ENCODE results near the gene BTG2. TPM values are rescaled to one million over a fixed set of nuclear protein-coding genes. Genes with fewer than 3 reads are reported as not detected.

The BTG2 gene
- total RNA-seq, 2 donors from 2014 or later, result 64.7 to 153 TPM

GRCh38 chr1:203274603-203275381 lies 30.5 kb upstream of the BTG2 start:
- intact Hi-C loops (cut with DNase I), result loop anchor here (5.0 to 10.0 kb wide), 4 partner anchors 33 to 200 kb away; partner anchors contain the start of genes BTG2 (in 1 of the 2) and PRELP (in 1 of the 2)
- peak; percentile 90 for DNase-seq (ENCODE audit: low spot score)

DNA sequence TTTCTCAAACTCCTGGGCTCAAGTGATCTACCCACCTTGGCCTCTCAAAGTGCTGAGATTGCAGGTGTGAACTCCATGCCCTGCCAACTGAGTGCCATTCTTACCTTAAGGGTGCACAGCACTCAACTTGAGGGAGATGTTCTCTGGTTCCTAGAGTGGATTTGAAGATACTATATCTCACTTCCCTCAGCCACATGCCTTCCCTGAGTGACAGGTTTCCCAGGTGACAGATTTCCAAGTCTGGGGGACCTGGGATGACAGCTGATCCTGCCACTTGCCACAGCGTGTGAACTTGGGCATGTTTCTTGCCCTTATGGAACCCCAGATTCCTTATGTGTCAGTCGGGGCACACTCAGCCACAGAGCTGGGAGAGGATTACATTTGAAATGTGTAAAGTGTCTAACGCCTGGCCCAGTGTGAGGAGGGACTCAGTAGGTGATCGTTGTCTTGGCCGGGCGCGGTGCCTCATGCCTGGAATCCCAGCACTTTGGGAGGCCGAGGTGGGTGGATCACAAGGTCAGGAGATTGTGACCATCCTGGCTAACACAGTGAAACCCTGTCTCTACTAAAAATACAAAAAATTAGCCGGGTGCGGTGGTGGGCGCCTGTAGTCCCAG lies 29.6 kb upstream of the BTG2 start:
- intact Hi-C loops (cut with DNase I), result loop anchor here (10.0 kb wide), 2 partner anchors 169 to 199 kb away; partner anchors contain the start of gene PRELP (in 1 of the 2)
- peak; percentile 69 for DNase-seq (ENCODE audit: low spot score)

DNA sequence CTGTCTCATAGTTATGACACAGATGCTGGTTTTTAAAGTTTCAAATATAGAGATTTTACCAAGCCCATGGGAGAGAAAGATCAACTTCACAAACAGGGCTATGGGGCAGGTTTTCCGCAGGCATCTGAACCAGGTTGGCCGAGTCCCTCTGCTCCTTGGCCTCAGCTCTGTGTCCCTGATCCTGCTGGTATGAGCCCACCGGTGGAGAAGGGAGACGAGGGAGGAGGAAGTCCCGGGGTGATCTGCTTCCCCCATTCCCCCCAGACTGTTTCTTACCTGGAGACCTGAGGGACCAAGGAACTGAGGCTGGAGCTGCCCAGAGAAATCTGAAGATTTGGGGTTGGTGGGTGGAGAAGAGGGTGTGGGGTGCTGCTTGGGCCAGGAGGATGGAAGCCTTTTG lies 28.9 kb upstream of the BTG2 start:
- intact Hi-C loops (cut with DNase I), result loop anchor here (10.0 kb wide), 2 partner anchors 168 to 198 kb away; partner anchors contain the start of gene PRELP (in 1 of the 2)
- no peak for DNase-seq (ENCODE audit: low spot score)

- DNase-seq (ENCODE audit: low spot score), result peak; percentile 83
- intact Hi-C loops (cut with DNase I), result loop anchor here (10.0 kb wide), 2 partner anchors 168 to 198 kb away; partner anchors contain the start of gene PRELP (in 1 of the 2)
Measured at GRCh38 chr1:203276916-203277545, 28.3 kb upstream of the BTG2 start.

DNA sequence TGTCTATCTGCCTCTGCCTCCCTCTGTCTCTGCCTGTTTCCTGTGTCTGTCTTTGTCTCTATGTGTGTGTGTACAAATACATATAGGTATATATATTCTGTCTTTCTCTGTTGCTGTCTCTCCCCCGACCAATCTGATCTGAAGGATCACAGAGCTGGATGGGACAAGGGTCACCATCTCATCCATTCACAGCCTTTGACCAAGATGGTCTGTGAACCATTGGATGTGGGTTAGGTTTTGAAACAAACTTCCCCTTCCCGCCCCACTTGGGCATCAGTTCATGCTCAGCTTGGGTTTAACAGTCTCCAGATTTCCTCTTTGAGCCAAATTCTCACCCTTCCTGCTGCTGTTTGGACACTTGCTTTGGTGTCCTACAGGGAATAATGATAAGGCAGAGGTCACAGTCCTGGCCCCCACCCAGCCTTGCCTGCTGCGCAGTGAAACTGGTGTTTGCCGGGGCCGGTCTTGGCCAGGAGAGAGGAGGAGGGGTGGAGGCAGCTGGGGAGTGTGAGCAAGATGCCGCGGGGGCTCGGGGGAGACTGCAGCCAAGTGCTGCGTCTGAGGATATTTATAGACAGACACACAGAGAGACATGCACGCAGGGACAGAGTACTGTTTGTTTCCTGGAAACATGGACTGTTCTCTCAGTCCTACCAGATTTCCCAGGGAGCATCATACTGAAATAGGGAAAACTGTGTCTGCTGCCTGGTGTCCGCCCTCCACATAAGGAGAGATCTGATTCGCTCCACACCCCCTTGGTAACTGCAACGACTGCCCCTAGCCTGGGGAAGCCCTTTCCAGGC lies 27.0 kb upstream of the BTG2 start:
- peak; percentile 99 for DNase-seq (ENCODE audit: low spot score)
- intact Hi-C loops (cut with DNase I), result loop anchor here (10.0 kb wide), 2 partner anchors 167 to 197 kb away; partner anchors contain the start of gene PRELP (in 1 of the 2)

GRCh38 chr1:203278885-203279406 lies 26.4 kb upstream of the BTG2 start:
- intact Hi-C loops (cut with DNase I), result loop anchor here (10.0 kb wide), 2 partner anchors 166 to 196 kb away; partner anchors contain the start of gene PRELP (in 1 of the 2)
- no peak for DNase-seq (ENCODE audit: low spot score)

DNA sequence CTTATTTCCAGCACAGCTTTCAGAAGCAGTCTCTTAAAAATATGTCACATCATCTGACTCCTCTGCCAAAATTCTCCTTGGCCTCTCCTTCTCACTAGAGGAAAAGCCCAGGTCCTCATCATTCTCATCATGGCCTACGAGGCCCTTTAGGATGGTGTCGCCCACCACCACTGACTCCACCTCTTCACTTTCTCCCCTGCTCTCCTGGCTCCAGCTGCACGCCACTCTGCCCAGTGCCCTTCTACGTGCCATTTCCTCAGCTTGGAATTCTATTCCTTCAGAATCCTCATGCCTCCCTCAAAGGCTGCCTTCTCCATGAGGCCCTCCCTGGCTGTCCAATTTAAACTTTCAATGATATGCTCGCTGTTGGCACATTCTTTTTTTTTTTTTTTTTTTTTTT lies 25.3 kb upstream of the BTG2 start:
- peak; percentile 15 for DNase-seq (ENCODE audit: low spot score)
- intact Hi-C loops (cut with DNase I), result no loop called here

DNA sequence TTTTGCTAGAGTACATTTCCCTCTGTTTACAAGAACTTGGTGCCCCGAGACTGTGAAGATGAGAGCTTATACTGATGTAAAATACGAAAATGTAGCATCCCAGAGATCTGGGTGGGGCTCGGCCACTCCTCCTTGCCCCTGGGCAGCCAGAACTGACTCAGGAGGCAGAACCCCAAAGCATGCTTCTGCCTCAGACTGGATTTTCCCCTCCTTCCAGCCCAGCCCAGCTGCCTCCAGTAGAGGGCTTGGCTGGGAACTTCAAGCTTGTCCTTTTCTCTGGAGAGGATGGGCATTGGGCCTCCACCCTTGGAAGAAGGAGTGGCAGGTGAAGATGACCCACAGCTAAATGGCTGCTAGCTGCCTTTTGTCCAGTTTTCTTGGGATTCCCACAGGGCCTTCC lies 24.3 kb upstream of the BTG2 start:
- DNase-seq (ENCODE audit: low spot score), result peak; percentile 64
- intact Hi-C loops (cut with DNase I), result no loop called here

GRCh38 chr1:203281851-203282661 lies 23.3 kb upstream of the BTG2 start:
- intact Hi-C loops (cut with DNase I), result no loop called here
- DNase-seq (ENCODE audit: low spot score), result peak; percentile 56

DNA sequence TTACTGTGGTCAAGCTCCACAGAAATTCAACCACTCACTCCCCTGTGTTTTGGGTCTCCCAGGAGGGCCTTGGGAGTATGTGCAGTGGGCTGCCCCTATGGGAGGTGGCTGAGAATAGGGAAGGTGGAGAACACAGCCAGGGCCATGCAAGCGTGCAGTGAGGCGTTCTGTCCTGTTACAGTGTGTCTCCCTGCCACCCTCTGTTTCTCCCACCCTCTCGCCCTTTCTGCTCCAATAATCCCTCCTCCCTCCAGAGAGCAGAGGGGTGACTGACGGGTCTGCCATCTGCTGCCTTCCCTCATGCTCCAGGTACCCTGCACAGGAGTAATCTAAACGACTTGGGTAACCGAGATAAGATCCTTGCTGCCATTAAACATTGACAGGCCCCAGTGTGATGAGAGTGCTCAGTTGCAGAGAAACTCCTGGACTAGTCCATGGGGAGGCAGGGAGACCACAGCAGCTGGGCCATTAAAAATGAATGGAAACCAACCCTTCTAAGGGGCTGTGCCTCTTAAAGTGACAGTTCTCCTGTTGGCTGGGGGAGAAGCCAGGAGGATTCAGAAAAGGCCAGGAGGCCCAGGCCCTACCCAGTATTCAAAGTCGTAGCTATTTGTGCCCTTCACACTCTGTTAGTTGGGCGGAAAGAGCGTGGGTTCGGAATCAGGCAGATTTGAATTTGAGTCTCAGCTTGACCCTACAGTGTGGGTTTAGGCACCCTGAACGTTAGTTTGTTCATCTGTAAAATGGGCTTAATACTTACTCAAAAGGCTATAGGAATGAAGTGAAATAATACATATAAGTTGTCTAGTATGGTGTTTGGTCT lies 22.4 kb upstream of the BTG2 start:
- DNase-seq (ENCODE audit: low spot score), result peak; percentile 29
- intact Hi-C loops (cut with DNase I), result no loop called here

GRCh38 chr1:203283597-203283996 lies 21.7 kb upstream of the BTG2 start:
- peak; percentile 2 for DNase-seq (ENCODE audit: low spot score)
- intact Hi-C loops (cut with DNase I), result no loop called here

DNA sequence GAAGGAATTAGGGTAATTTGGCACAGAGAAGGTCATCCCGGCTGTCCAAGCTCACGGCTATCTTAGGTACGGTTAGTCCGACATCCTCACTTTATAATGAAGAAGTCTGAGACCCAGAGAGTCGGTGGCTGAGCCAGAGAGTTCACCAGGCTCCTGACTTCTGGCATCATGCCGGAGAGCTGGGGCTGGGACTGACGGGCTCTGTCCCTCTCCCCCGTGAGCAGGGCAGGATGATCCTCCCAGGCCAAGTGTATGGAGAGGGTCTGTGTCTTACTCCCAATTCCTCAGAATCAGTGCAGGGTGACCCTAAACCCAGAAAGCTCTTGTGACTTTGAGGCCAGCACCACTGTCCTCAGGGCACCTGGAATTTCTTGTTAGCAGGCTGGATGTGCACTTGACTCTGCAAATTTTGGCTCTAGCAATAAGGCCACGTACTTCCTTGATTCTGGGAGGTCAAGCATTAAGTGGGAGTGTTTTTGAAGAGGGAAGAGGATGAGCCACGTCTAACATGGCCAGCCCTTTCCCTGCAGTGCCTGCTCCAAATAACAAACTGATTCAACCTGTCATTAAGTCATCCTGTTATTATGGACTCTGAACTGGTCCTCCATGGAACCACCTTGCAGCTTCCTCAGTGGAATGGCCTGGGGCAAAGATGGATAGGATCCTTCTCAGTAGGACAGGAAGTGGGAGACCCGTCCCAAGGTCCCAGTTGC lies 20.8 kb upstream of the BTG2 start:
- peak; percentile 70 for DNase-seq (ENCODE audit: low spot score)
- intact Hi-C loops (cut with DNase I), result no loop called here

DNA sequence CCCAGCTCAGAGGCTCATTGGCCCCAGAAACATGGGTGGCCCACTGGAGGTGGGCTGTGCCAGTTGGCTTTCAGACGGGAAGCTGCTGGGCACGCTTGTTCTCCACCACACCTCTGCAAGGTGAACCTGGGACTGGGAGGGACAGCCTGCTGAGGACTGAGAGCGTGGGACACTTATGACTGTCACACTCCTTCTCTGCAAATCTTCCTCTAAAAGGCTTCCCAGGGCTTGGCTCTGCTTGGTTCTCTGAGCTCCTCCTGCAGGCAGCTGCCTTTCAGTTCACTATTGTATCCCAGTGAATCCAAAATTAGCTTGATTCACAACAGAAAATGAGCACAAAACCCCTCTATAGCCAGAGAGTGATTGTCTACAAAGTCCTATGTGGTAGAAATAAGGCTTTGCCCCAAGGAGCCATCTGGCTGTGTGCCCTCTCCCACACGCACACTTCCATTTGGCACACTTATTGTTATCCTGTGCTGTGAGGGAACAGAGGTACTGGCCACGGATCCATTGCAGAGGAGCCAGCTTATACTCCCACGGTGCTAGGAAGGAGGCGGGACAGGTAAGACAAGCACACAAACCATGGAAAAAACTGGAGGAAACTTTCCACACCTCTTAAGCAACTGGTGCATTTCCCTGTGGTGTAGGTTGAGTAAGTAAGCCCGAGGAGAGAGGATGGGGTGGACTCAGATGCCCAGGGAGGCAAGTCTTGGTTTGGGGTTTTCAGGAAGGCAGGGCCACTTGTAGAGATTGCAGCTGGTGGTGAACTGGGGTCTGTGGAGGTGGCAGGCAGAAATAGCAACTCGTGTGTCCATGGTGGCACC lies 18.9 kb upstream of the BTG2 start:
- peak; percentile 55 for DNase-seq (ENCODE audit: low spot score)

DNA sequence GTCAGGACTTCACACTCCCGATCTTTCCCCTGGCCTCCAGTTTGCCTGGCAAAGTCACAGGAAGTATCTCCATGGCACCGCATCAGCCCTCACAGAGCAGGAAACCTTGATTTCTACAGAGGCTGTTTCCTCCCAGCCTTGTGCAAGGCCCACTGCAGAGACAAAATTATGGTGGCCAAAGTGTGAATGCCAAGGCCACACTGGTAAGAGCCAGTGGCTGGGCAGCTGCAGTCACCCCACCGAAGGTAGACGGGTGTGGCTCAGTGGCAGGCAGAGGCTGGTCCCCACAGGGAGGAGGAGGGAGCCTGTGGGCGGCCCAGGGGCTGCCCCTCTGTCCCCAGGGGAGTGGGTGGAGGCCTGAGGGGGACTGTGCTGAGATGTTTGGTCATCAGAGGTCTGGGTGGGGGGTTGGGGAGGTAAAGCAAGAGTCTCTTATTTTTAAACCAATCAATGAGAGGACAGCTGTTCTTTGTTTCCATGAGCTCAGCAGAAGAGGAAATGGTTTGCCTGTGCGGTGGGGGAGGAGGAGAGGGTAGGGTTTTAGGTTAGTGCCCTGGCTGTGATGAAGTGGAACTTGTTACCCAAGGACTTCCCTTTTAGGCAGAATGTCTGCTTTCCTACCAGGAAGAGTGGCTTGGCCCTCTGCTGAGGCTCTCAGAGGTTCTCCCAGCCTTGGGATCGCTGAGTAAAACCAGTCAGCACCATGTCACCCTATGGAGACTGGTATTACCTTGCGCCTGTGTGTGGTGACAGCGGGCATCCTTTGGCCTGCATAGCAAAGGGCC lies 18.0 kb upstream of the BTG2 start:
- intact Hi-C loops (cut with DNase I), result no loop called here
- peak; percentile 91 for DNase-seq (ENCODE audit: low spot score)

More for the DNA sequence above, 18.9 kb upstream of the BTG2 start:
- intact Hi-C loops (cut with DNase I), result no loop called here

- no peak for DNase-seq (ENCODE audit: low spot score)
- intact Hi-C loops (cut with DNase I), result no loop called here
Measured at GRCh38 chr1:203287898-203288297, 17.4 kb upstream of the BTG2 start.
